Activated CD4-positive, alpha-beta T cell treated with anti-CD3 and anti-CD28 coated beads, Interleukin-10, Interleukin-2, amounts not matched to agents 100 ng/mL and 50 ng/mL, durations not matched to agents 16 hours and 8 hours (primary cell): ENCODE measurements around the gene TPX2.

Experiments
- DNase-seq: peaks from one replicate; pipeline ENCODE4 v3.0.0-alpha.2; 2020

Gene TPX2, protein sequence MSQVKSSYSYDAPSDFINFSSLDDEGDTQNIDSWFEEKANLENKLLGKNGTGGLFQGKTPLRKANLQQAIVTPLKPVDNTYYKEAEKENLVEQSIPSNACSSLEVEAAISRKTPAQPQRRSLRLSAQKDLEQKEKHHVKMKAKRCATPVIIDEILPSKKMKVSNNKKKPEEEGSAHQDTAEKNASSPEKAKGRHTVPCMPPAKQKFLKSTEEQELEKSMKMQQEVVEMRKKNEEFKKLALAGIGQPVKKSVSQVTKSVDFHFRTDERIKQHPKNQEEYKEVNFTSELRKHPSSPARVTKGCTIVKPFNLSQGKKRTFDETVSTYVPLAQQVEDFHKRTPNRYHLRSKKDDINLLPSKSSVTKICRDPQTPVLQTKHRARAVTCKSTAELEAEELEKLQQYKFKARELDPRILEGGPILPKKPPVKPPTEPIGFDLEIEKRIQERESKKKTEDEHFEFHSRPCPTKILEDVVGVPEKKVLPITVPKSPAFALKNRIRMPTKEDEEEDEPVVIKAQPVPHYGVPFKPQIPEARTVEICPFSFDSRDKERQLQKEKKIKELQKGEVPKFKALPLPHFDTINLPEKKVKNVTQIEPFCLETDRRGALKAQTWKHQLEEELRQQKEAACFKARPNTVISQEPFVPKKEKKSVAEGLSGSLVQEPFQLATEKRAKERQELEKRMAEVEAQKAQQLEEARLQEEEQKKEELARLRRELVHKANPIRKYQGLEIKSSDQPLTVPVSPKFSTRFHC

DNA sequence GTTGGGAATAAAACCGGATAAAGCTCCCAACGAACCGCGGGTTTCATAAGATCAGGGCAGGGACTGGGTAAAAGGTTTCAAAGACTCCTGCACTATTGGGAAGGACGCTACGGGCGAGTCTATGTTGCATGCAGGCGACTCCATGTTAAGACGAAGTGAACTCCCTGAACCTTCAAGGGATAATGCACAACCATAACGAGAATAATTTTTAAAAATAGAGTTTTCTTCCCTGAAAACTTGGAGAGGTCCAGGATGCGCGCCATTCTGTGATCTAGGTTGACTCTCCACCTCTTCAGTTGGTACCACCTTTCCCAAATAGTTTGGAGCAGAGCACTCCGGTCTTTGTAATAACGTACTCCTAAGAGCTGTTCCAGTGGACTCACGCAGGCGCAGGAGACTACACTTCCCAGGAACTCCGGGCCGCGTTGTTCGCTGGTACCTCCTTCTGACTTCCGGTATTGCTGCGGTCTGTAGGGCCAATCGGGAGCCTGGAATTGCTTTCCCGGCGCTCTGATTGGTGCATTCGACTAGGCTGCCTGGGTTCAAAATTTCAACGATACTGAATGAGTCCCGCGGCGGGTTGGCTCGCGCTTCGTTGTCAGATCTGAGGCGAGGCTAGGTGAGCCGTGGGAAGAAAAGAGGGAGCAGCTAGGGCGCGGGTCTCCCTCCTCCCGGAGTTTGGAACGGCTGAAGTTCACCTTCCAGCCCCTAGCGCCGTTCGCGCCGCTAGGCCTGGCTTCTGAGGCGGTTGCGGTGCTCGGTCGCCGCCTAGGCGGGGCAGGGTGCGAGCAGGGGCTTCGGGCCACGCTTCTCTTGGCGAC is at the start of gene TPX2:
TSS of gene TPX2 (plus strand) at position 562 of the 821 bp plus-strand sequence. CDS start 18,187 bp downstream, outside the sequence.
- DNase-seq: peak; percentile 96

DNA sequence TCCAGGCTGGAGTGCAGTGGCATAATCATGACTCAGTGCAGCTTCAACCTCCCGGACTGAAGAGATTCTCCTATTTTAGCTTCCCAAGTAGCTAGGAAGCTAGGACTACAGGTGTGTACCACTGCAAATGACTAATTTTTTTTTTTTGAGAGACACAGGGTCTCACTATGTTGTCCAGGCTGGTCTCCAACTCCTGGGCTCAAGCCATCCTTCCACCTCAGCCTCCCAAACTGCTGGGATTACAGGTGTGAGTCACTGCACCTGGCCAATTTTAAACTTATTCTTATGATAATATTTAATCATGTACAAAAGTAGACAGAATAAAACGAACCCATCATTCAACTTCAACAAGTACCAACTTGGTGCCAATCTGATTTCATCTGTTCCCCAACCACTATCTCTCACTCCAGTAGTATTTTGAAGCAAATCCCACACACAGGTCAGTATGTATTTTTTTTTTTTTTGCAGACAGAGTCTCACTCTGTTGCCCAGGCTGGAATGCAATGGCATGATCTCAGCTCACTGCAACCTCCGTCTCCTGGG is 48.9 kb upstream of the TPX2 start:
- DNase-seq: no peak

DNA sequence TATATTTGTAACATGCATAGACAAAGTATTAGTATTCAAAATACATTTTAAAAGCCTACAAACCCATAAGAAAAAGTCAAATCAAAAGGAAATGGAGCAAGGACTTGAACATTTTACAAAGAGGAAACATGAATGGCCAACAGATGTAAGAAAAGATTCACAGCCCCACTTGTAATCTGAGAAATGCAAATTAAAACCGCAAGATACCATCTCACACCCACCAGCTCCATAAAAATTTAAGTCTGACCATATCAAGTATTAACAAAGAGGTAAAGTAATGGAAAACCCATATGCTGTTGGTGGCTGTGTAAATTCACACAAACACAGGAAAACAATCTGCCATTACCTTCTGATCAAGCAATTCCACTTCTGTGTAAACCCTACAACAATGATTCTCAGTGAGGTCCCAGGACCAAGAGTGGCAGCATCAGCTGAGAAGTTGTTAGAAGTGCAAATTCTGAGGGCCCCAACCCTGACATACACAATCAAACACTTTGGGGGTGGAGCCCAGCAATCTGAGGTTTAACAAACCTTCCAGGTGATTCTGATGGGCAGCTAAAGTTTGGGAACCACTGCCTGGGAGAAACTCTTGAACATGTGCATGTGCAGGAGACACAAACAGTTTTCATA is 47.3 kb upstream of the TPX2 start:
- no peak for DNase-seq

DNA sequence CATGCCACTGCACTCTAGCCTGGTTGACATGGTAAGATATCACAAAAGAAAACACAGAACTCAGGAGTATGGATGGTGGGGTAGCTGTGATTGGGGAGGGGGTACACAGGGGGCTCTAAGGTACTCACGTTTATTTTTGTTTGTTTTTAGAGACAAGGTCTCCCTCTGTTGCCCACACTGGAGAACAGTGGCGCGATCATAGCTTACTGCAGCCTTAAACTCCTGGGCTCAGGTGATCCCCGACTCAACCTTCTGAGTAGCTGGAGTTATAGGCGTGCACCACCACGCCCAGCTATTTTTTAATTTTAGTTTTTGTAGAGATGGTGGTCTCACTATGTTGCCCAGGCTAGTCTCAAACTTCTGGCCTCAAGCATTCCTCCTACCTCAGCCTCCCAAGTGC is 45.7 kb upstream of the TPX2 start:
- no peak for DNase-seq

DNA sequence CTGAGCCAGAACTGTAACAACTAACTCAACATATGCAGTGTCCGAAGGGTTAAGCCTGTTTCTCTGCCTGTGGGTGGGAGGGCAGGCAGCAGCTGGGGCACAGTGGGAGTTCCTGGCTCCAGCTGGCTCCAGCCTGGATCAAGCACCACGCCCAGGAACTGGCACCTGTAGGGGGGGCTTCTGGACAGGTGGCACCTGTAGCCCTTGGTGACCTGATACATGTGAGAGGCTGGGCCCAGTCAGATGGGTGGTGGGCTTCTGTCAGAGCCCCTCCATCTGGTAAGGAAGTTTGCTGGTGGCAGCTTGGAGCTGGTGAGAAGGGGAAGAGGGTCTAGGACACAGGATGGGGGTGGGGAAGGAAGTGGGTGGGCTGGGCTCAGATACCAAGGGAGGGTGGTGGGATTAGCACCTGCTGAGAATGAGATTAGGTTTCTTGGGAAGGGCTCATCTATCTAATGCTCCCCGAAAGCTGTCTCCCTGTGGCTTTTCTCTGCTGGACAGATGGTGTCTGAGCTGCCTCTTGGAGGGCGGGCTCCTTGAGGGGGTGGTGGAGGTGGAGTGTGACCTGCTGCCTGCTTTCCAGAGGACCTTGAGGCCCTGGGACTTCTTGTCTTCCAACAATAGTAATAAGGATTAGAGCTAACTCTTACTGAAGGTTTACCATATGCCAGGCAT is 45.0 kb upstream of the TPX2 start:
- no peak for DNase-seq

DNA sequence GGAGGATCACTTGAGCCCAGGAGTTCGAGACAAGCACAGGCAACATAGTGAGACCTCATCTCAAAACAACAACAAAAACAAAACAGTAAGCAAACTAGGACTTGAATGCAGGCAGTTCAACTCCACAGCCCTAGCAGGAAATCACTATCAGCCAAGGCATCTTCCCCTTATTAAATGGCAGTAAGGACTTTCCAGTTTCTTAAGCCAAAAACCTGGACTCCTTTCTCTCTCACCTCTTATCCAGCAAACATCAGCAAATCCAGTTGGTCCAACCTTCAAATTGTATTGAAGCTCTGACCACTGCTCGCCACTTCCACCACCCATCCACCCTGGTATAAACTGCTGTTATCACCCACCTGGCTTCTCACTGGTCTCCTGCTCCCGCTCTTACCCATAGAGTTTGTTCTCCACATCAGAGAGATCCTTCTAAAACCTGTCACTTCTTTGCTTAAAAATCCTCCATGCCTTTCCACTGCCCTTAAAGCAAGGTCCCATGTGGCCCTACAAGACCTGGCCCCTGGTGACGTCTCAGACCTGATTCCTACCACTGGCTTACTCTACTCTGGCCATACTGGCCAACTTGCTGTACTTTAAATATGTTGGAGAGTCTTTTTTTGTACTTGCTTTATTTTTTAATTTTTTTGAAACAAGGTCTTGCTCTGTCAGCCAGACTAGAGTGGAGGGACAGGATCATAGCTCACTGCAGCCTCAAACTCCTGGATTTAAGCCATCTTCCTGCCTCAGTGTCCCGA is 44.1 kb upstream of the TPX2 start:
- no peak for DNase-seq

DNA sequence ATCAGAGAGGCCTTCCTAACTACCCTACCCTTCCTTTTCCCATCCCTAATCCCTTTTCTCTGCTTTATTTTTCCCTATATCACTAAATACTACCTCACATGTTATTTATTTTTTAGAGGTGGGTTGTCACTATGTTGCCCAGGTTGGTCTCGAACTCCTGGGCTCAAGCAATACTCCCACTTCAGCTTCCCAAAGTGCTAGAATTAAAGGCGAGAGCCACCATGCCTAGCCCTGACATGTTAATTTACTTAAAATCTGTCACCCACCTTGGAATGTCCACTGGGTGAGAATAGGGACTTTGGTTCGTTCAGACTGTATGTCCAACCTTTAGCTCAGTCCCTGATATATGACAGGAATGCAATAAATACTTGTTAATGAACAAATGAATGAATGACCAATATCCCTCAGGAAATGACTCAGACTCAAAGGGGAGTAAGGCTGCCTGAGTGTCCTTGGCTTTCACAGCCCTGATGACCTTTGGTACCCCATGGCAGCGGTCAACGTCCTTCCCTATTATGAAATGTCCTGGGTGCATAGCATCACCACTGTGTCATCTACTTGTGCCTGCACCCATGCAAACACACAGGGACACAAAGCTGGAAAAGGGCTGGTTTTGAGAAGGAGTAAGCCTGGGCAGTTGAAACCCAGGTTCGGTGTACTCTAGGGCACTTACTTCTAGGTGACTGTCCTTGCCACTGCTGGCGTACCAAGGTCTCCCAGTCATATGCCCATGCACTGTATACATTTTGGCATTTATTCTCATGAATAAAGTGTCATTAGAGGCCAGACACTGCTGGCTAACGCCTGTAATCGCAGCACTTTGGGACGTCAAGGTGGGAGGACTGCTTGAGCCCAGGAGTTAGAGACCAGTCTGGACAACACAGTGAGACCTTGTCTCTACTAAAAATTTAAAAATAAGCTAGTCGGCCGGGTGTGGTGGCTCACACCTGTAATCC is 43.0 kb upstream of the TPX2 start:
- DNase-seq: no peak

DNA sequence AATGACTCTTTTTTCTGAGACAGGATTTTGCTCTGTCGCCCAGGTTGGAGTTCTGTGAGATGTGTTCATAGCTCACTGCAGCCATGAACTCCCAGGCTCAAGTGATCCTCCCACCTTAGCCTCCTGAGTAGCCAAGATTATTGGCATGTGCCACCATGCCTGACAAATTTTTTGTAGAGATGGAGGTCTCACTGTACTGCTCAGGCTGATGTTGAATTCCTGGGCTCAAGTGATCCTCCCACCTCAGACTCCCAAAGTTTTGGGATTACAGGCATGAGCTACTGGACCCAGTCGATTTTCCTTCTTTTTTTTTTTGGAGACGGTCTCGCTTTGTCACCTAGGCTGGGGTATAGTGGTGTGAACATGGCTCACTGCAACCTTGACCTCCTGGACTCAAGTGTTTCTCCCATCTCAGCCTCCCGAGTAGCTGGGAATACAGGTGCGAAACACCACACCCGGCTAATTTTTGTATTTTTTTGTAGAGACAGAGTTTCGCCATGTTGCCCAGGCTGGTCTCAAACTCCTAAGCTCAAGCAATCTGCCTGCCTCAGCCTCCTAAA is 40.8 kb upstream of the TPX2 start:
- no peak for DNase-seq

DNA sequence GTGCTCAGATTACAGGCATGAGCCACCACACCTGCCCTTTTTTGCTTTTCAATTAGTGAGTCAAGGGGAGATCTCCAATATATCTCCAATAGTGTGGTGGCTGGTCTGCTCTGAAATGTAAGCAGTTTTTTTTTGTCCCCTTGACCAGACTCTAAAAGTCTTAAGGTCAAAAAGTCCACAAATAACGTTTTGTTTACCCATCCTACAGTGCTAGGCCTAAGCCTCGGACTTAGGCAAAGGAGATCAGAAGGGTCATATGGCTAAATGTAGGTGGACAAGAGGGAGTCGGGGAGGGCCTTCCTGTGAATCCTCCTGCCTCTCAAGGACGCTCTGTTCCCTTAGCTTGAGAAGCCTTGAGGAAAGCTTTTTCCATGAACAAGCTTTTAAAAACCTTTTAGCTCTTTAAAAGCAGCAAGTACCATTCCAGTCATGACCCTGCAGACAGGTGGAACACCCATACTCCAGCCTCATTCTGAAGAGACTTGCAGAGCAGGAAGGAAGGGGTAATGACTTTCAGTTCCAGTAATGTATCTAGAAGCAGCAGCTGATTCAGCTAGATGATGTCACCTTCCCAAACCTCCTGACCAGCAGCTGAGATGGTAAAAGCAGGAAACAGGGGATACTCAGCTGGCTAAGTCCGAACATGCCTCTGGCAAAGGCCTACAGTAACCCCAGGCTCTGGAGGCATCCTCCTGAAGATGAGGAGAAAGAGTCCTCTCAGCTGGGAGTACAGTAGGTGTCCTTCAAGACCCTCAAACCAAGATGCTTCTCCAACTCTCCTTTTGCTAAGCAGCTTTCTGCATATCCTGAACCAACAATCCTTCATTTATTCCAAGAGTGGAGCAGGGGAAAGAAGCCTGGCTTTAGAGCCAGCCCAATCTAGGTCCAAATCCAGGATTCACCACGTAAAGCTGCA is 40.0 kb upstream of the TPX2 start:
- DNase-seq: peak; percentile 86

DNA sequence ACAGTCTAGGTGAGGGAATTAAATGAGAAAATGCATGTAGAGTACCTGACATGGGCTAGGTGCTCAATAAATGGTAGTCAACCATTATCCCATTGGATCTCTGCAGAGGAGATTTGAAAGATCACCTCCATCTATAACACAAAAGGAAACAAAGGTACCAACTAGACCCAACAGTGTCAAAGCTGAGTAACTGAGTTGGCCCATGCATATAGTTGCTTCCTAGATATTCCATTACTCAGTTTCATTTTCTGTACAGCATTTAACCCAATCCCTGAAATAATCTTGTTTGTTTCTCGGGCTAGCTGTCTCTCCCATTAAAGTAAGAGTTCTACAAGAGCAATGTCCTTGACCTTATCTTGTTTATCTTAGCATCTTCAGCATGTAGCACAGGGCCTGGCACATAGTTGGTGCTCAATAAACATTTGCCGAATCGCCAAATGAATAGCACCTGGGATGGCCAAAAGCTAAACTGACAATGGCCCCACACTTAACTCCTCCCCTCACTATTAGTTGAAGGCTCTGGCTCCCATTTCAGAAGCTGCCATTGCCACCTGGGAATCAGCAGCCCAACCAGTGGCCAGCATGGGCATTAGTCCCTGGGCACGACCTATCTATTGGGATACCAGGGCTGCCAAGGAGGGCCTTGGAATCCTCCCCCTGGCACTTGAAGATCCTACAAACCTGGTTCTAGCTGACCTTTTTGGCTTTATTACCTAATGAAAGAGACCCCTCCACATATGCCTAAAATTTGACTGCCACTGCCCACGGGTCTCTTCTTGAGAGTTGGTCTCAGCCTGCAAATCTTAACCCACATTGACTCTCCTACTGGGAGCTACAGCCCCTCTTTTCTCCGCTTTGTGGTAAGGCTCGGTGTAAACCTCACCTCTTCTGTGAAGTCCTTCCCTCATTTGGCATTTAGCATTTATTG is 39.0 kb upstream of the TPX2 start:
- no peak for DNase-seq

DNA sequence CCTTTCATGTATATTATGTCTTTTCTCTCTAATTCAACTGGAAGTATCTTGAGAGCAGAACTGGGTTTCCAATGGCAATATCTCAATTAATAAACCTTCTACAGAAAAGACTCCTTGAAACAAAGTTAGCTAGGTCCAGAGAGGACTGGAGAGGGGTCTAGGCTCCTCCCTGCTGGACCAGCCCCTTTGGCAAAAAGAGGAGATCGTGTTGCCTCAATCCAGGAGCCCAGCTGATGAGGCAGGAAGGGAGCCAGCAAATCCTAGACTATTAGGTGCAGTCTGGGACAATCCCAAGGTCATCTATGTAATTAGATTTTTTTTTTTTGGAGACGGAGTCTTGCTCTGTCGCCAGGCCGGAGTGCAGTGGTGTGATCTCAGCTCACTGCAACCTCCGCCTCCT is 38.3 kb upstream of the TPX2 start:
- no peak for DNase-seq

DNA sequence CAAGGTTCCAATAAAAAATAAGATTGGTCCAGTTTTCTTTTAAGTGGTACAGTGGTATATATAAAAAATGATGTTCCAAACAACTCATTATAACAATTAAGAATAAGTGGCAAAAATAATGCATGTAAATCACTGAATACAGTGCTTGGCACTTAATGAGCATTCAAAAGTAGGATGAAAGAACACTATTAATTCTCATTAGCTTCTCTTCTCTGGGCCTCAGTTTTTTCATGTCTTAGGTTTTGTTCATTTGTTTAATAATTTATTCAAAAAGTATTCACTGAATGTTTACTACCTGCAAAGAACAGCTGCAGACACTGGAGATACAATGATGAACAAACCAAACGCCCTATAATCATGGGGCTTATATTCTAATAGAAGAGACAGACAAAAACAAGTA is 37.5 kb upstream of the TPX2 start:
- DNase-seq: no peak

DNA sequence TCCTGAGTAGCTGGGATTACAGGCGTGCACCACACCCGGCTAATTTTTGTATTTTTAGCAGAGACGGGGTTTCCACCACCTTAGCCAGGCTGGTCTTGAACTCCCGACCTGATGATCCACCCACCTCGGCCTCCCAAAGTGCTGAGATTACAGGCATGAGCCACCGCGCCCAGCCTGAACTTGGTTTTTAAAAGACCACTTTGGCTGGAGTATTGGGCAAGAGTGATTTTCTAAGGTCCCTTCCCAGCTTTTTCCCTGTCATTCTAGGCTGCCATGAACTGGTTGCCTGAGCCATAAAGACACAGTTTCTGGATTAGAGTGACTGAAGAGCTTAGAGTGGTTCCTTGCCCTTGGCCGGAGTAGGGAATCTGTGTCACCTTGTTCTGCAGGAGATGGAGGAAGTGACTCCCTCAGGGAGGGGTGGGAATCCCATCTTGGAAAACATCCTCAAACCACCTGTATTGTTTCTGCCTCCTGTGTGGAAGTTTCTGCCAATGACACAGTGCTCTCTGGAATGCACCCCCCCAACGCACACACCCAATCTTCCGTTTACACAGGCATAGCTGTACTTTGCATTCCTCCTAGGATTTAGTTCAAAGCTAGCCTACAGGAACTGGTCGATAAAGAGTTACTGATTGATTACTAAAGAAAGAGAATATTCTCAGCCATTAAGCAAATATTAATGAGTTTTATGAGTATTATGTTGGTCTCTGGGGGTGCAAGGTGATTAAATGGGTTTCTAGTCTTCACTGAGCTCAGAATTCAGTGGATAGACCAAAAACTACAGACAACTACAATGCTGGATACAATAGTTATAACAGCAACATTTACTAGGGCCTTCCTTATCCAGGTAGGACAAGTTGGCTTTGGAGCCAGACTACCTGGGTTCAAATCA is 34.6 kb upstream of the TPX2 start:
- no peak for DNase-seq

DNA sequence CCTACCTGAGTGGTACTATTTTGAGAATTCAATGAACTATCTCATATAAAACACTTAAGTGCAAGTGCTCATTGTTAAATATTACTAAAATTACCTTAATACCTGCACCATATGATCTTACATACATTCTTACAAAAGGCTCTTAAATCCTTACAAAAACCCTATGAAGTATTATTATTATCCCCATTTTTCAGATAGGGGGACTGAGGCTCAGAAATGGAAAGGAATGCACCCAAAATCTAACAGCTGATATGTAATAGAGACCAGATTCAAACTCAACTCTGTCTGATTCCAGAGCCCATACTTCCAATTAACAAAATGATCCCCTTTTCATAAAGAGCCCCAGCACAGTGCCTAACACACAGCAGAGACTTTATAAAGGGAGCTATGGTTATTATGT is 33.9 kb upstream of the TPX2 start:
- DNase-seq: no peak

DNA sequence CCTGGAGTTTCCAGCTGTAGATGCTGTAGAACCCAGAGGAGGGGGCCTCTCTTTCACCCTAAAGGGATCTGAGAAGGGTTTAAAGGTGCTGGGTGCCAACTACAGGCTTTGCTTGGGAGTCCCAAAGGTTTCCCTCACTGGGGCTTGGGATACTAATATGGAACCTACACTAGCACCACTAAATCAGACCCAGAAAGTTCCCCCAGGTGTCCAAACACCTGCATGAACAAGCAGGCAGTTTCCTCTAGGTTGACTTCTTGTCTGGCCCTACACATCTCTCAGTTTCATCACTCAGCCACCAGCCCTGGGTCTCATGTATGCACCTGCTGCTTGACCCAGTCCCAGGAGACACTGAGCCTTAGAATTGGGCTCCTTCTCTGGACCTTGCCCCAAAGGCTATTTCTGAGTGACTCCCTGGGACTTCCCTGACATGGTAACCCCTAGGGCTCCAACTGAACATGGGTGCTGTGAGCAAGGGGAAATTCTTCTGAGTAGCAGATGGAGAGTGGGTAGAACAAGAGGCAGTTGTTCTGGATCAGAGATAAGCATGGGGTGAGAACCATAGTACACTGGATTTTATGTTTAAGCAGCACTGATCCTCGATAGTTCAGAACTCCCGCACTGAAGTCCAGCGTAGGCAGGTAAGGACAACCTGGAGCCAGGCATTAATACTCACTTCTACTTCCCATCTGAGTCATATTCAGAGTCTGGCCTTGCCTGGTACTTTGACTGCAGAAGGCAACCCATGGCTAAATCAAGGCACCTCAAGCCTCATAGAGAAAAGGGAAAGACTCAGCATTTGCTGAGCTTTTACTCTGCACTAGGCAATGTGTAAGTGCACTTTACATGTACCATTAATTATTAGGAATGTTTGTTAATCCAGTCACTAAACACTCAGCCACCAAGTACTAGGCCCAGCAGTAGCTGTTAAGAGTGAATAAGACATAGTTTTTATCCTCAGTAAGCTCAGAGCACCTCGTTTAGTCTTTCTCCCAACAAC is 33.2 kb upstream of the TPX2 start:
- DNase-seq: no peak
